WTC11 (cell line): ENCODE data around the gene TBX2. TPM values are rescaled to one million over a fixed set of nuclear protein-coding genes. Genes with fewer than 3 reads are reported as not detected.

Source experiments
- ATAC-seq: fragments of 200-7000 bp; cut with Tn5 transposase; 2 replicates; pipeline ENCODE4 v1.10.0; 2021; ENCODE audit warnings: mild to moderate bottlenecking, moderate library complexity
- CTCF ChIA-PET: fragments of 300-600 bp; sonication (Branson Sonifier 250); formaldehyde crosslinking; loops from one replicate; lab custom pipeline; 2021; ENCODE audit warnings: antibody characterized with exemption; lab: Charles Lee
- POLR2A ChIA-PET: fragments of 350-600 bp; sonication (Branson Sonifier 250); formaldehyde crosslinking; loops from one replicate; lab custom pipeline; 2021; ENCODE audit warnings: antibody characterized with exemption; lab: Charles Lee
- DNase-seq: peaks from one replicate; pipeline ENCODE4 v3.0.0; 2021; ENCODE audit warnings: low spot score
- H3K27ac Mint-ChIP-seq: 2 replicates; pipeline ENCODE4 v1.8.0; 2021; ENCODE audit warnings: mixed read lengths
- H3K27me3 Mint-ChIP-seq: 2 replicates; pipeline ENCODE4 v1.8.0; 2021; ENCODE audit warnings: low read depth, mild to moderate bottlenecking, moderate library complexity, mixed read lengths
- H3K36me3 Mint-ChIP-seq: 2 replicates; pipeline ENCODE4 v1.8.0; 2021; ENCODE audit warnings: mixed read lengths
- H3K4me1 Mint-ChIP-seq: 2 replicates; pipeline ENCODE4 v1.8.0; 2022; ENCODE audit warnings: mixed read lengths
- H3K4me3 Mint-ChIP-seq: 2 replicates; pipeline ENCODE4 v1.8.0; 2021; ENCODE audit warnings: mild to moderate bottlenecking, moderate library complexity, mixed read lengths
- H3K9me3 Mint-ChIP-seq: 2 replicates; pipeline ENCODE4 v1.8.0; 2021; ENCODE audit warnings: mixed read lengths
- CREM ChIP-seq: sonication (generic); formaldehyde crosslinking; IDR thresholded peaks from 2 replicates; pipeline ENCODE4 v1.8.1; 2022; ENCODE audit warnings: mild to moderate bottlenecking, missing genetic modification reagents, moderate library complexity
- ESRRA ChIP-seq: sonication (generic); formaldehyde crosslinking; IDR thresholded peaks from 2 replicates; pipeline ENCODE4 v1.8.1; 2022; ENCODE audit warnings: mild to moderate bottlenecking, missing genetic modification reagents, borderline replicate concordance
- FOXJ3 ChIP-seq: sonication (generic); formaldehyde crosslinking; IDR thresholded peaks from 2 replicates; pipeline ENCODE4 v1.9.0; 2021; ENCODE audit warnings: missing genetic modification reagents, mild to moderate bottlenecking, borderline replicate concordance
- FOXK1 ChIP-seq: sonication (generic); formaldehyde crosslinking; IDR thresholded peaks from 2 replicates; pipeline ENCODE4 v1.8.0; 2022; ENCODE audit warnings: mild to moderate bottlenecking, moderate library complexity, missing genetic modification reagents
- FOXP1 ChIP-seq: sonication (generic); formaldehyde crosslinking; IDR thresholded peaks from 2 replicates; pipeline ENCODE4 v1.8.0; 2022; ENCODE audit warnings: missing genetic modification reagents, mild to moderate bottlenecking, moderate library complexity, borderline replicate concordance
- GRHL2 ChIP-seq: fragments of 250-450 bp; sonication (Bioruptor Pico); IDR thresholded peaks from 2 replicates; pipeline ENCODE4 v1.8.0; 2022; ENCODE audit warnings: mild to moderate bottlenecking, moderate library complexity; ENCODE audit not compliant: insufficient replicate concordance, severe bottlenecking
- GTF2I ChIP-seq: fragments of 250-450 bp; sonication (Bioruptor Pico); conservative IDR thresholded peaks from 2 replicates; pipeline ENCODE4 v1.4.0; 2021; ENCODE audit warnings: mild to moderate bottlenecking
- HMGA2 ChIP-seq: fragments of 250-450 bp; sonication (Bioruptor Pico); IDR thresholded peaks from 2 replicates; pipeline ENCODE4 v1.4.0; 2021; ENCODE audit warnings: mild to moderate bottlenecking, moderate library complexity
- IRF2 ChIP-seq: sonication (generic); formaldehyde crosslinking; IDR thresholded peaks from 2 replicates; pipeline ENCODE4 v1.8.0; 2022; ENCODE audit warnings: low read depth, missing genetic modification reagents, borderline replicate concordance
- JAZF1 ChIP-seq: fragments of 250-450 bp; sonication (Bioruptor Pico); IDR thresholded peaks from 2 replicates; pipeline ENCODE4 v1.9.0; 2021; ENCODE audit warnings: moderate library complexity, mild to moderate bottlenecking, inconsistent platforms
- MXD4 ChIP-seq: fragments of 250-450 bp; sonication (Bioruptor Pico); IDR thresholded peaks from 2 replicates; pipeline ENCODE4 v1.8.0; 2021; ENCODE audit warnings: mild to moderate bottlenecking, moderate library complexity, borderline replicate concordance
- SMAD3 ChIP-seq: sonication (generic); formaldehyde crosslinking; IDR thresholded peaks from 2 replicates; pipeline ENCODE4 v1.8.0; 2022; ENCODE audit warnings: missing genetic modification reagents, mild to moderate bottlenecking, borderline replicate concordance
- SOX15 ChIP-seq: fragments of 250-450 bp; sonication (Bioruptor Pico); IDR thresholded peaks from 2 replicates; pipeline ENCODE4 v1.9.0; 2021; ENCODE audit warnings: mild to moderate bottlenecking
- ZNF138 ChIP-seq: sonication (generic); formaldehyde crosslinking; conservative IDR thresholded peaks from 2 replicates; pipeline ENCODE4 v1.8.1; 2022; ENCODE audit warnings: mild to moderate bottlenecking, moderate library complexity, missing genetic modification reagents
- ZNF263 ChIP-seq: sonication (generic); formaldehyde crosslinking; IDR thresholded peaks from 2 replicates; pipeline ENCODE4 v1.8.1; 2022; ENCODE audit warnings: low read depth, mild to moderate bottlenecking, moderate library complexity, missing genetic modification reagents
- total RNA-seq: library from RNA; stranded (reverse); gene quantifications from 3 replicates; pipeline ENCODE4 v1.2.3, GENCODE V29; 2021
- TF ChIP-seq, protein P1 (sequence below): sonication (generic); formaldehyde crosslinking; IDR thresholded peaks from 2 replicates; pipeline ENCODE4 v1.8.0; 2023; ENCODE audit warnings: missing genetic modification reagents, mild to moderate bottlenecking, borderline replicate concordance
- TF ChIP-seq, protein P2 (sequence below): sonication (generic); formaldehyde crosslinking; IDR thresholded peaks from 2 replicates; pipeline ENCODE4 v1.8.0; 2022; ENCODE audit warnings: mild to moderate bottlenecking, missing genetic modification reagents
- TF ChIP-seq, protein P3 (sequence below): fragments of 250-450 bp; sonication (Bioruptor Pico); IDR thresholded peaks from 2 replicates; pipeline ENCODE4 v1.9.0; 2021; ENCODE audit warnings: moderate library complexity, mild to moderate bottlenecking, inconsistent platforms, borderline replicate concordance
- TF ChIP-seq, protein P4 (sequence below): sonication (generic); formaldehyde crosslinking; IDR thresholded peaks from 2 replicates; pipeline ENCODE4 v1.8.1; 2023; ENCODE audit warnings: mild to moderate bottlenecking, moderate library complexity, missing genetic modification reagents

Gene TBX2
- total RNA-seq, 1 experiment from 2014 or later: 0.09 TPM

DNA sequence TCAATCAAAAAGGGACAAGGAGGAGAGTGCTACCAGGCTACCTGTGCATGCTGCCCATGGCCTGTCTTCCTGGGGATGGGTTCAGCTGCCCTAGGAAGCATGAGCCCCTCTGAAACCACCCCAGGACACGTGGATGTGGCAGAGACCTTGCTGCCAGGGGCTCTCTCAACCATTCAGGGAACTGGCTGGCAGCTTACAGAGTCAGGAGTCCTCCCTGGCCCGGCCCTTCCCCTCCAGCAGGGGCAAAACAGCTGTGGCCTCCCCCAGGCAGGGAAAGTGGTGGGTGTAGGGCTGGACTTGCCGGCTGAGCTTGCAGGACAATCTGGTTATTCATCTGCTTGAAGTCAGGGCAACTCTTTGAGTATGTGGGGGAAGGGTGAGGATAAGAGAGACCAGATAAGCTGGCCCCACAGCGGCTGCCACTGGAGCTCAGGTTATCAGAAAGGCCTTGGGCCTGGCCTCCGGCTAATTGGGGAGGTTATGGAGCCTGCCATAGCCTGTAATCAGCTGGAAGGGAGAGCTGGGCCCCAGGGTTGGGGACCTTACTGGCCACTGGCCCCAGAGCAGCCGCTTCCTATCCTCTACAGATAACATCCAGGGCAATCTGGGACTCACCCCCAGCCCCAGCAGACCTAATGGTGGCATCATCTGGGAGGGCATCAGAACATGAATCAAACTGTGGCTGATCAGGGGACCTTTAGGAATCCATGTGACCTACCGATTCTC lies 5.6 kb upstream of the TBX2 start (continued):
- TF ChIP-seq, protein P1, sequence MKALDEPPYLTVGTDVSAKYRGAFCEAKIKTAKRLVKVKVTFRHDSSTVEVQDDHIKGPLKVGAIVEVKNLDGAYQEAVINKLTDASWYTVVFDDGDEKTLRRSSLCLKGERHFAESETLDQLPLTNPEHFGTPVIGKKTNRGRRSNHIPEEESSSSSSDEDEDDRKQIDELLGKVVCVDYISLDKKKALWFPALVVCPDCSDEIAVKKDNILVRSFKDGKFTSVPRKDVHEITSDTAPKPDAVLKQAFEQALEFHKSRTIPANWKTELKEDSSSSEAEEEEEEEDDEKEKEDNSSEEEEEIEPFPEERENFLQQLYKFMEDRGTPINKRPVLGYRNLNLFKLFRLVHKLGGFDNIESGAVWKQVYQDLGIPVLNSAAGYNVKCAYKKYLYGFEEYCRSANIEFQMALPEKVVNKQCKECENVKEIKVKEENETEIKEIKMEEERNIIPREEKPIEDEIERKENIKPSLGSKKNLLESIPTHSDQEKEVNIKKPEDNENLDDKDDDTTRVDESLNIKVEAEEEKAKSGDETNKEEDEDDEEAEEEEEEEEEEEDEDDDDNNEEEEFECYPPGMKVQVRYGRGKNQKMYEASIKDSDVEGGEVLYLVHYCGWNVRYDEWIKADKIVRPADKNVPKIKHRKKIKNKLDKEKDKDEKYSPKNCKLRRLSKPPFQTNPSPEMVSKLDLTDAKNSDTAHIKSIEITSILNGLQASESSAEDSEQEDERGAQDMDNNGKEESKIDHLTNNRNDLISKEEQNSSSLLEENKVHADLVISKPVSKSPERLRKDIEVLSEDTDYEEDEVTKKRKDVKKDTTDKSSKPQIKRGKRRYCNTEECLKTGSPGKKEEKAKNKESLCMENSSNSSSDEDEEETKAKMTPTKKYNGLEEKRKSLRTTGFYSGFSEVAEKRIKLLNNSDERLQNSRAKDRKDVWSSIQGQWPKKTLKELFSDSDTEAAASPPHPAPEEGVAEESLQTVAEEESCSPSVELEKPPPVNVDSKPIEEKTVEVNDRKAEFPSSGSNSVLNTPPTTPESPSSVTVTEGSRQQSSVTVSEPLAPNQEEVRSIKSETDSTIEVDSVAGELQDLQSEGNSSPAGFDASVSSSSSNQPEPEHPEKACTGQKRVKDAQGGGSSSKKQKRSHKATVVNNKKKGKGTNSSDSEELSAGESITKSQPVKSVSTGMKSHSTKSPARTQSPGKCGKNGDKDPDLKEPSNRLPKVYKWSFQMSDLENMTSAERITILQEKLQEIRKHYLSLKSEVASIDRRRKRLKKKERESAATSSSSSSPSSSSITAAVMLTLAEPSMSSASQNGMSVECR (CRISPR knock-in tag): no peak
- TF ChIP-seq, protein P2, sequence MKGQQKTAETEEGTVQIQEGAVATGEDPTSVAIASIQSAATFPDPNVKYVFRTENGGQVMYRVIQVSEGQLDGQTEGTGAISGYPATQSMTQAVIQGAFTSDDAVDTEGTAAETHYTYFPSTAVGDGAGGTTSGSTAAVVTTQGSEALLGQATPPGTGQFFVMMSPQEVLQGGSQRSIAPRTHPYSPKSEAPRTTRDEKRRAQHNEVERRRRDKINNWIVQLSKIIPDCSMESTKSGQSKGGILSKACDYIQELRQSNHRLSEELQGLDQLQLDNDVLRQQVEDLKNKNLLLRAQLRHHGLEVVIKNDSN: no peak
- TF ChIP-seq CREM (CRISPR knock-in tag): no peak
- TF ChIP-seq ZNF138 (CRISPR knock-in tag): no peak
- no peak for TF ChIP-seq IRF2 (CRISPR knock-in tag)
- TF ChIP-seq, protein P3, sequence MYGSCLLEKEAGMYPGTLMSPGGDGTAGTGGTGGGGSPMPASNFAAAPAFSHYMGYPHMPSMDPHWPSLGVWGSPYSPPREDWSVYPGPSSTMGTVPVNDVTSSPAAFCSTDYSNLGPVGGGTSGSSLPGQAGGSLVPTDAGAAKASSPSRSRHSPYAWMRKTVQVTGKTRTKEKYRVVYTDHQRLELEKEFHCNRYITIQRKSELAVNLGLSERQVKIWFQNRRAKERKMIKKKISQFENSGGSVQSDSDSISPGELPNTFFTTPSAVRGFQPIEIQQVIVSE (CRISPR knock-in tag): no peak
- TF ChIP-seq, protein P4, sequence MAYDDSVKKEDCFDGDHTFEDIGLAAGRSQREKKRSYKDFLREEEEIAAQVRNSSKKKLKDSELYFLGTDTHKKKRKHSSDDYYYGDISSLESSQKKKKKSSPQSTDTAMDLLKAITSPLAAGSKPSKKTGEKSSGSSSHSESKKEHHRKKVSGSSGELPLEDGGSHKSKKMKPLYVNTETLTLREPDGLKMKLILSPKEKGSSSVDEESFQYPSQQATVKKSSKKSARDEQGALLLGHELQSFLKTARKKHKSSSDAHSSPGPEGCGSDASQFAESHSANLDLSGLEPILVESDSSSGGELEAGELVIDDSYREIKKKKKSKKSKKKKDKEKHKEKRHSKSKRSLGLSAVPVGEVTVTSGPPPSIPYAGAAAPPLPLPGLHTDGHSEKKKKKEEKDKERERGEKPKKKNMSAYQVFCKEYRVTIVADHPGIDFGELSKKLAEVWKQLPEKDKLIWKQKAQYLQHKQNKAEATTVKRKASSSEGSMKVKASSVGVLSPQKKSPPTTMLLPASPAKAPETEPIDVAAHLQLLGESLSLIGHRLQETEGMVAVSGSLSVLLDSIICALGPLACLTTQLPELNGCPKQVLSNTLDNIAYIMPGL (CRISPR knock-in tag): no peak
- no peak for TF ChIP-seq SMAD3 (CRISPR knock-in tag)
- TF ChIP-seq JAZF1 (CRISPR knock-in tag): no peak
- no peak for TF ChIP-seq GRHL2 (CRISPR knock-in tag)
- no peak for TF ChIP-seq FOXK1 (CRISPR knock-in tag)

DNA sequence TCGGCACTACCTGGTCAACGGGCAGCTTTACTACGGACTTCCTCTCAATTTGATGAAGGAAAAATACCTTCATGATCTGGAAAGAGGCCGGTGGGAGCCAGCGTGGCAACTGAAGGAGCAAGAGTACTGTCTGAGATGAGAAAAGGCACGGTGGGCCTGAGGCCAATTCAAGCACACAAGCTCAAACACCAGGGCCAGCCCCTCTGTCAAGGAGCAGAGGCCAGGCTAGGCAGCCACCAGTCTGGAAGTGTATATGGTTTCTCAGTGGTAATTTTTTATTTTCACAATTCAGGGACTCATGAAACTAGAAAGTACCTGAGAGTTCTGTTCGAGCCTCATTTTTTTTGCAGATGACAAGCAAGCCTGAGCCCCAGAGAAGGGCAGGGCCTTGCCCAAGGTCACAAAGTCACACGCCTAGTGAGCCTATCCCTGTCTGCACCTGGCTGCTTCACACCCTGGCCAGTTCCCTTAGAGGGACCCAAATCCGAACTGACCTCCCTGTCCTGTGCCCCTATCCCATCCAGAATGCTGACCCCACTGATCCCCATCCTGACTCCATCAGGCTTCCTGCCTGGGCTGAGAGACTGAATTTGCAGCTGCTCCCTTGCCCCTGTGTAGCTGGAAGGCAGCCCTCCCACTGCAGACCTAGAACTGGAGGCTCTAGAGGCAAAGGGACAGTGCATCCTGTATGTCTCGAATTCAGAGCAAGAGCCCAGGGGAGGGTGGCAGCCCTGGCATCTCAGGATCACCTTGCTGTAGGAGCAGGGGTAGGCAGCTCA lies 4.8 kb upstream of the TBX2 start:
- no peak for ATAC-seq
- CTCF ChIA-PET: interaction anchor here (0.6 to 1.9 kb wide), 9 partner anchors 8 to 674 kb away, joined by 3 to 12 read pairs (median 3); no protein-coding TSS in a partner anchor

More for the DNA sequence above, 4.8 kb upstream of the TBX2 start:
- H3K27ac Mint-ChIP-seq: no peak overlapping the region
- peaks cover 17% of the 10 kb centered on the region for H3K4me1 Mint-ChIP-seq
- TF ChIP-seq ZNF263: no peak
- no peak for TF ChIP-seq MXD4
- no peak for TF ChIP-seq SOX15
- no peak for TF ChIP-seq GTF2I (CRISPR knock-in tag)
- TF ChIP-seq FOXP1: no peak
- no peak for TF ChIP-seq ESRRA (CRISPR knock-in tag)
- TF ChIP-seq HMGA2 (CRISPR knock-in tag): no peak
- TF ChIP-seq FOXJ3 (CRISPR knock-in tag): no peak
- peak overlapping the region; percentile 56; the same call in 1 of the 2 replicates for H3K4me3 Mint-ChIP-seq
- POLR2A ChIA-PET: no interaction called here
- no peaks in the 10 kb centered on the region for H3K9me3 Mint-ChIP-seq
- no peaks in the 10 kb centered on the region for H3K36me3 Mint-ChIP-seq
- H3K27me3 Mint-ChIP-seq: peaks cover 83% of the 10 kb centered on the region
- no peak for DNase-seq
